Measurements from ENCODE around the gene OLFML1. TPM values are rescaled to one million over a fixed set of nuclear protein-coding genes. Genes with fewer than 3 reads are reported as not detected.

OLFML1 gene
- total RNA-seq, 1 experiment from 2014 or later = 0.05 TPM

GRCh38 chr11:7530013-7530640 lies 44.8 kb downstream of the OLFML1 start:
- no peak for DNase-seq (ENCODE audit: extremely low read depth, low read depth)

- DNase-seq (ENCODE audit: extremely low read depth, low read depth) = no peak
These were observed 45.7 kb downstream of the OLFML1 start for GRCh38 chr11:7531011-7531410.

- no peak for DNase-seq (ENCODE audit: extremely low read depth, low read depth)
These were observed 47.3 kb downstream of the OLFML1 start for GRCh38 chr11:7532405-7533145.

- no peak for DNase-seq (ENCODE audit: extremely low read depth, low read depth)
These were observed 48.1 kb downstream of the OLFML1 start for GRCh38 chr11:7533199-7534041.

- no peak for DNase-seq (ENCODE audit: extremely low read depth, low read depth)
These were observed 48.7 kb downstream of the OLFML1 start for GRCh38 chr11:7534042-7534378.

GRCh38 chr11:7536100-7536499 lies 50.8 kb downstream of the OLFML1 start:
- no peak for DNase-seq (ENCODE audit: extremely low read depth, low read depth)

- DNase-seq (ENCODE audit: extremely low read depth, low read depth) = no peak
These were observed 52.0 kb downstream of the OLFML1 start for GRCh38 chr11:7537265-7537664.

GRCh38 chr11:7538031-7538430 lies 52.7 kb downstream of the OLFML1 start:
- no peak for DNase-seq (ENCODE audit: extremely low read depth, low read depth)

GRCh38 chr11:7538466-7539454 lies 53.5 kb downstream of the OLFML1 start:
- no peak for DNase-seq (ENCODE audit: extremely low read depth, low read depth)

GRCh38 chr11:7540830-7541555 lies 55.7 kb downstream of the OLFML1 start:
- DNase-seq (ENCODE audit: extremely low read depth, low read depth) = no peak

GRCh38 chr11:7543302-7543701 lies 58.0 kb downstream of the OLFML1 start:
- no peak for DNase-seq (ENCODE audit: extremely low read depth, low read depth)

- DNase-seq (ENCODE audit: extremely low read depth, low read depth) = no peak
These were observed 58.7 kb downstream of the OLFML1 start for GRCh38 chr11:7544021-7544420.

- DNase-seq (ENCODE audit: extremely low read depth, low read depth) = no peak
These were observed 60.3 kb downstream of the OLFML1 start for GRCh38 chr11:7545611-7546010.

GRCh38 chr11:7546324-7546791 lies 61.1 kb downstream of the OLFML1 start:
- no peak for DNase-seq (ENCODE audit: extremely low read depth, low read depth)

GRCh38 chr11:7547687-7548086 lies 62.4 kb downstream of the OLFML1 start:
- DNase-seq (ENCODE audit: extremely low read depth, low read depth) = no peak

- no peak for DNase-seq (ENCODE audit: extremely low read depth, low read depth)
These were observed 63.5 kb downstream of the OLFML1 start for GRCh38 chr11:7548659-7549274.

GRCh38 chr11:7549681-7550080 lies 64.4 kb downstream of the OLFML1 start:
- DNase-seq (ENCODE audit: extremely low read depth, low read depth) = no peak

GRCh38 chr11:7551571-7551970 lies 66.3 kb downstream of the OLFML1 start:
- DNase-seq (ENCODE audit: extremely low read depth, low read depth) = no peak

GRCh38 chr11:7552666-7553065 lies 67.4 kb downstream of the OLFML1 start:
- DNase-seq (ENCODE audit: extremely low read depth, low read depth) = no peak

Data from NCI-H460 (cell line).